Nephron (organoid): Measurements from ENCODE around the gene NPBWR2.
A peak's percentile ranks its signal among the peaks of the same experiment; 100 is the strongest.

Experiments
- H3K27ac Mint-ChIP-seq, 3 experiments: 2 replicates each; pipeline ENCODE4 v1.8.0; 2020; ENCODE audit warnings: mixed read lengths in 3 of 3, mild to moderate bottlenecking in 2 of 3, moderate library complexity in 1 of 3
- H3K27me3 Mint-ChIP-seq: 2 replicates; pipeline ENCODE4 v1.8.0; 2021; ENCODE audit warnings: low read depth, mild to moderate bottlenecking, moderate library complexity, mixed read lengths
- H3K36me3 Mint-ChIP-seq: 2 replicates; pipeline ENCODE4 v1.8.0; 2020; ENCODE audit warnings: low read depth, mixed read lengths
- H3K4me1 Mint-ChIP-seq: 2 replicates; pipeline ENCODE4 v1.8.0; 2020; ENCODE audit warnings: mixed read lengths
- H3K4me3 Mint-ChIP-seq, 3 experiments: 2 replicates each; pipeline ENCODE4 v1.8.0; 2020; ENCODE audit warnings: mild to moderate bottlenecking in 3 of 3, mixed read lengths in 3 of 3, moderate library complexity in 2 of 3
- H3K9me3 Mint-ChIP-seq: 2 replicates; pipeline ENCODE4 v1.8.0; 2020; ENCODE audit warnings: mixed read lengths
- CTCF ChIP-seq, 3 experiments: fragments of 200-600 bp; sonication (generic); IDR thresholded peaks; one replicate each; pipeline ENCODE4 v1.5.0; 2021; ENCODE audit warnings: antibody characterized with exemption in 3 of 3; ENCODE audit not compliant: unreplicated experiment in 3 of 3

The NPBWR2 gene

GRCh38 chr20:64083804-64084684 lies 23.3 kb downstream of the NPBWR2 start, which contains the start of gene LKAAEAR1:
Gene LKAAEAR1 (minus strand): TSS chr20:64084398. CDS start chr20:64084219, 179 bp downstream.
- Mint-ChIP-seq H3K27me3 (peaks cover 68% of the 10 kb centered on the region), H3K4me1 (peaks cover 15% of the 10 kb centered on the region), H3K4me3 (peak within 1 kb of the TSS; percentile 83 to 92 (median 86)), H3K9me3 (peaks cover 10% of the 10 kb centered on the region), H3K27ac (peak within 1 kb of the TSS in 1 of 3 experiments; percentile 56), H3K36me3 (no peaks in the 10 kb centered on the region)
- TF ChIP-seq CTCF (IDR thresholded peaks at IDR 0.05; ENCODE audit: unreplicated experiment in 3 of 3), result no peak

DNA sequence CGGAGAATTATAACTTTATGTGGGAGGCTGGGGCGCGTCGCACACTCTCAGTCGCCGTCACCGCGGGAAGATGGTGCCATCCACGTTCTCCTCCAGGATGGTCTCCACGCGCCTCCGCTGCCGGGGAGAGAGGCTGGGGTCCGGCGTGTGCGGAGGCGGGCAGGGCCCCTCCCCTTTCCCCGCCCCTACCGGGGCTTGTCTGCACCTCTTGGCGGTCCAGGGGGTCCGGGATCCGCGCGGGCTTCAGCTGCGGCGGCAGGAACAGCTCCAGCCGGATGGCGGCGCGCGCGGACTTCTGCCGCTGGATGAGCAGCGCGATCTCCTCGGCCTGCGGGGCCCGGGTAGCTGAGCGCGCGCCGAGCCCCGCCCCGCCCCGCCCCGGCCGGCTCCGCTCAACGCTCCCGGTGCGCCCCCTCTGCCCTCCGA lies 24.0 kb downstream of the NPBWR2 start:
- Mint-ChIP-seq H3K36me3 (no peaks in the 10 kb centered on the region), H3K4me1 (peaks cover 15% of the 10 kb centered on the region), H3K27ac (no peak overlapping the region), H3K4me3 (peak overlapping the region; percentile 68 to 73 (median 73)), H3K27me3 (peaks cover 61% of the 10 kb centered on the region), H3K9me3 (peaks cover 6% of the 10 kb centered on the region)
- TF ChIP-seq CTCF (IDR thresholded peaks at IDR 0.05; ENCODE audit: unreplicated experiment in 3 of 3), result peak; percentile 56 to 78 (median 77)

DNA sequence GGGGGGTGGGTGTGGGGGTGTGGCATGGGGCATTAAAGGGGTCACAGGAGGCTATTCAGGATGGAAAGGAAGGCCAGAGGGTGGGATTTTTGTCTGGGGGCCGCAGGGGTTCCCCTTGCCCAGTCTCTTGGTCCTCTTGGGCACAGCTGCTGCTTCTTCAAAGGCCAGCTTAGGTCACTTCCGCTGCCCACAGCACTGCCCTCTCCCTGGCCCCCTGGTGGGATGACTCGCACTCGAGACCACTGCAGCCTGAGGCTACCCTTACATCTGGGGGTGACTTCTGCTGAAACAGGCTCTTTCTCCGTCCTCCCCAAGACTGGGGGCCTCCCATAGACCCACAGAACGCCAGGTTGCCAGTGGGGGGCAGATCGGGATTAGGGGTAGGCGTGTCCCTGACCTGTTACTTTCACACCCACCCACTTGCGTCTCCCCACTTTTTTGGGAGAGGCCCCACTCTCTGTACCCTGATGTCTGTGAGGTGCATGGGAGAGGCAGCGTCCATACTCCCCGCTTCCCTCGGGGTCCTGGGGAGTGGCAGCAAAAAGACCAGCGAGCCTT lies 24.5 kb downstream of the NPBWR2 start:
- peaks cover 56% of the 10 kb centered on the region for H3K27me3 Mint-ChIP-seq

GRCh38 chr20:64082126-64082731 lies 25.1 kb downstream of the NPBWR2 start:
- Mint-ChIP-seq H3K27ac (peak overlapping the region in 1 of 3 experiments; percentile 48), H3K4me3 (peak overlapping the region; percentile 73 to 82 (median 81)), H3K27me3 (peaks cover 51% of the 10 kb centered on the region), H3K9me3 (no peaks in the 10 kb centered on the region), H3K4me1 (peaks cover 15% of the 10 kb centered on the region), H3K36me3 (no peaks in the 10 kb centered on the region)
- TF ChIP-seq CTCF (IDR thresholded peaks at IDR 0.05; ENCODE audit: unreplicated experiment in 3 of 3), result no peak

More for the DNA sequence above, 24.5 kb downstream of the NPBWR2 start:
- Mint-ChIP-seq H3K9me3 (peaks cover 2% of the 10 kb centered on the region), H3K4me1 (peaks cover 15% of the 10 kb centered on the region), H3K4me3 (peak overlapping the region; percentile 68 to 73 (median 73)), H3K27ac (no peak overlapping the region), H3K36me3 (no peaks in the 10 kb centered on the region)
- no peak for TF ChIP-seq CTCF (IDR thresholded peaks at IDR 0.05; ENCODE audit: unreplicated experiment in 3 of 3)

DNA sequence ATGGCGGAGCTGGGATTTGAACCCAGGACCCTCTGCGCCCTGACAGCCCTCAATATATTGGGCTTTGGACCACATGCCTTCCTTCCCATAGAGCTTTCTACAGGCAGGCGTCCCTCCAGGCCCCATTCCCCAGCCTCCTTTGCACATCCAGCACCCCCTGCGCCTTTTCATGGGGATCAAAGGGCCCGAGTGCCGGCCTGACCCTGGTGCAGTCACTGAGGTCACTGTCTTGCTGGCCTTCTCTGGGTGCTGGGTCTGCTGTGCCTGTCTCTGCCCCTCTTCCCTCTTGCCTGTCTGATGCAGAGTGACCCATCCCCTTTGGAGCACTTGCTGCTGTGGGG lies 25.8 kb downstream of the NPBWR2 start:
- TF ChIP-seq CTCF (IDR thresholded peaks at IDR 0.05; ENCODE audit: unreplicated experiment in 3 of 3), result no peak
- H3K36me3 Mint-ChIP-seq, result no peaks in the 10 kb centered on the region
- peak overlapping the region in 1 of 3 experiments; percentile 48 for H3K27ac Mint-ChIP-seq
- H3K4me1 Mint-ChIP-seq, result peaks cover 15% of the 10 kb centered on the region
- peaks cover 48% of the 10 kb centered on the region for H3K27me3 Mint-ChIP-seq
- H3K9me3 Mint-ChIP-seq, result no peaks in the 10 kb centered on the region
- H3K4me3 Mint-ChIP-seq, result peak overlapping the region; percentile 73 to 82 (median 81)
